HAP-1 (cell line): ENCODE results near the gene SLC2A9.
"Not testable (repeated sequence)": the region's sequence is repeated elsewhere in the genome, so short reads cannot be mapped to it uniquely, and the experiment has no call there.

Experiments
- DNase-seq, 2 experiments: peaks; one replicate each; pipeline ENCODE4 v3.0.0-alpha.2; 2016 to 2020; ENCODE audit warnings: low spot score in 2 of 2
- H3K27me3 ChIP-seq: fragments of 250-450 bp; sonication (Bioruptor Pico); 2 replicates; pipeline ENCODE4 v1.5.1; 2020; ENCODE audit warnings: low read depth, mild to moderate bottlenecking, moderate library complexity
- H3K36me3 ChIP-seq: fragments of 250-450 bp; sonication (Bioruptor Pico); replicated peaks from 2 replicates; pipeline ENCODE4 v1.5.1; 2020; ENCODE audit warnings: mild to moderate bottlenecking
- H3K4me1 ChIP-seq: fragments of 250-450 bp; sonication (Bioruptor Pico); 2 replicates; pipeline ENCODE4 v1.5.1; 2020; ENCODE audit warnings: mild to moderate bottlenecking
- H3K4me3 ChIP-seq: fragments of 250-450 bp; sonication (Bioruptor Pico); 2 replicates; pipeline ENCODE4 v1.5.1; 2020; ENCODE audit warnings: mild to moderate bottlenecking, moderate library complexity
- H3K9me3 ChIP-seq: fragments of 250-450 bp; sonication (Bioruptor Pico); 2 replicates; pipeline ENCODE4 v1.5.1; 2020; ENCODE audit warnings: mild to moderate bottlenecking, moderate library complexity
- in situ Hi-C: fragments of 300-500 bp; cut with MboI; formaldehyde crosslinking; loops from 3 replicates; pipeline ENCODE4 v1.14.3; 2020; ENCODE audit warnings: low sequenced_read_pairs, inconsistent platforms, mixed read lengths

The SLC2A9 gene

GRCh38 chr4:9924750-9925149 lies 96.5 kb downstream of the SLC2A9 start:
- Histone ChIP-seq H3K36me3 (no peaks in the 10 kb centered on the region), H3K9me3 (no peaks in the 10 kb centered on the region), H3K4me3 (no peak overlapping the region), H3K4me1 (no peaks in the 10 kb centered on the region), H3K27me3 (no peaks in the 10 kb centered on the region; the same call in 1 of the 2 replicates)
- in situ Hi-C loops = no loop called here
- no peak for DNase-seq

GRCh38 chr4:9923195-9923812 lies 98.0 kb downstream of the SLC2A9 start:
- Histone ChIP-seq H3K27me3 (no peaks in the 10 kb centered on the region), H3K4me1 (no peaks in the 10 kb centered on the region), H3K36me3 (no peaks in the 10 kb centered on the region), H3K9me3 (no peaks in the 10 kb centered on the region), H3K4me3 (no peak overlapping the region)
- DNase-seq = no peak
- in situ Hi-C loops = no loop called here

GRCh38 chr4:9921326-9921725 lies 100.0 kb downstream of the SLC2A9 start:
- in situ Hi-C loops = no loop called here
- H3K36me3 ChIP-seq = no peaks in the 10 kb centered on the region
- DNase-seq = no peak

DNA sequence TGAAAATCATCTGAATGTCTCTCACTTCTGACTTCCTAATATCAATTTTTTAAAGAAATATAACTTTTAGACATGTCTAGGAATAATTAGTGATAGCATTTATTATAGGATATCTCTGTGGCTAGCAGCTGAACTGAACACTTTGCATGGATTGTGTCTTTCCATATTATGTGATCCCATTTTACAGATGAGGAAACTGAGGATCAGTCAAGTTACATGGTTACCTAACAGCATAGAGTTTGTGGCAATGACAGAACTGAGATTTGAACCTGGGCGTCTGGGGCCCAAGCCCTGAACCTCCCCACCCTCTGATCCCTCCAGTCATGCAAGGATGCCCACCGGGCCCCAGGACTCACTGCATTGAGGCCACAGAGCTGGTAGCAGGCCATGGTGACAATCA lies 101.3 kb downstream of the SLC2A9 start:
- H3K4me3 ChIP-seq = no peak overlapping the region
- H3K9me3 ChIP-seq = no peaks in the 10 kb centered on the region
- H3K36me3 ChIP-seq = no peaks in the 10 kb centered on the region
- H3K4me1 ChIP-seq = no peaks in the 10 kb centered on the region
- no peak for DNase-seq
- in situ Hi-C loops = no loop called here
- H3K27me3 ChIP-seq = no peaks in the 10 kb centered on the region

More at GRCh38 chr4:9921326-9921725, 100.0 kb downstream of the SLC2A9 start:
- Histone ChIP-seq H3K4me3 (no peak overlapping the region), H3K27me3 (no peaks in the 10 kb centered on the region), H3K4me1 (no peaks in the 10 kb centered on the region), H3K9me3 (no peaks in the 10 kb centered on the region)

DNA sequence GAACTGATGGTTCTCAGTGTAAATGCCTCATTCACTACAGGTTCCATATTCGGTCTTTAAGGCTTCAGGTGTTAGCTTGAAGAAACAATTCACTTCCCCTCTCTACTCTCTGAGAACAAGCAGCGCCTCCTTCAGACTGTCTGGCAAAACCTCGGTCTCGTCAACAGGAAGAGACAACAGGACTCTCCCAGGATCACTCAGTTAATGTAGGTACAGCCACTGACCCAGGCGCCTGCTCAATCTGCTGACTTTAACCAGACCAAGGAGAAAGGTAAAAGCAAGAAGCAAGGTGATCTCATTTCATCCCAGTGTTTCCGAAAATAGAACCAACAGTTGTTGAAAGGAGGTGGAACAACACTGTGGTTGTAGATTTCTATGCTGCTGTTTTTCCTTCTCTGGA lies 102.2 kb downstream of the SLC2A9 start:
- Histone ChIP-seq H3K36me3 (no peaks in the 10 kb centered on the region), H3K27me3 (no peaks in the 10 kb centered on the region), H3K4me1 (no peaks in the 10 kb centered on the region), H3K9me3 (no peaks in the 10 kb centered on the region), H3K4me3 (no peak overlapping the region)
- in situ Hi-C loops = no loop called here
- DNase-seq = no peak

- H3K36me3 ChIP-seq = no peaks in the 10 kb centered on the region
- no peak overlapping the region for H3K4me3 ChIP-seq
- no peaks in the 10 kb centered on the region for H3K9me3 ChIP-seq
- DNase-seq = no peak
- H3K27me3 ChIP-seq = no peaks in the 10 kb centered on the region
- in situ Hi-C loops = no loop called here
- no peaks in the 10 kb centered on the region for H3K4me1 ChIP-seq
Observed at GRCh38 chr4:9918484-9918883, 102.8 kb downstream of the SLC2A9 start.

GRCh38 chr4:9916937-9917336 lies 104.4 kb downstream of the SLC2A9 start:
- Histone ChIP-seq H3K27me3 (no peaks in the 10 kb centered on the region), H3K9me3 (no peaks in the 10 kb centered on the region), H3K4me1 (no peaks in the 10 kb centered on the region), H3K36me3 (no peaks in the 10 kb centered on the region), H3K4me3 (no peak overlapping the region)
- DNase-seq = no peak
- in situ Hi-C loops = no loop called here

DNA sequence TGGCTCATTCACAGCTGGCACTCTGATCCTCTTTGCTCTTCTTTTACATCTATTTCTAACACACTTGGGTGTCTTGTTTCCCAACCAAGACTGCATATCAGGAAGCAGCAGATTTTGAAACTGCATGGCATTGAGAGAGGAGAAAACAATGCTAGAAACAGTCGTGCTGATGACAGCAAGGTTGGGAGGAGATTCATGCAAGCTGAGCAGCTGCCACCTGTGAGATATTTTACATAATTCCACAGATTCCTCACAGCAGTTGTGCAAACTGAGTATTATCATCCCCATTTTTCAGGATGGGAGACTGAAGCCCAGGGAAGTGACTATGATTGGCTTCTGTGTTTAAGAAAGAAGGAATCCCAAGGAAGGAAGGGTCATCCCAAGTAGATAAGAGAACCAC lies 105.0 kb downstream of the SLC2A9 start:
- Histone ChIP-seq H3K9me3 (no peaks in the 10 kb centered on the region), H3K36me3 (no peaks in the 10 kb centered on the region), H3K27me3 (no peaks in the 10 kb centered on the region), H3K4me3 (no peak overlapping the region), H3K4me1 (no peaks in the 10 kb centered on the region)
- no peak for DNase-seq
- in situ Hi-C loops = no loop called here

DNA sequence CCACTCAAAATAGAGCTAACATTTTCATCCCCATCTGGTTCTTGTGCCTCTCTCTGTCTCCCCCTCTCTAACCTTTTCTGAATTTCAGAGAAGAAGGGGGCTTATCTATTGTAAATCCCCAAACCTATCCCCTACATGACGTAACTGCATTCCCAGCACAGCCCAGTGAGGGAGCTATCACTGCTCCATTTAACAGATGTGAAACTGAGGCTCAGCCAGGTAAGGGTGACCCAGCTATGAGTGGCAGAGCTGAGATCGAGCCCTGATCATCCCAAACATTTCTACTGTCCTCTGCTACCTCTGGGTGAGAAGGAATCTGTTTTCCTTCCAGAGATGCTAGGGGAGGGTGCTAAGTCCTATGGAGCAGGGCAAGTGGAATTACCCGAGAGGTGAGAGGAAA lies 107.5 kb downstream of the SLC2A9 start:
- in situ Hi-C loops = no loop called here
- Histone ChIP-seq H3K4me1 (no peaks in the 10 kb centered on the region), H3K36me3 (no peaks in the 10 kb centered on the region), H3K9me3 (no peaks in the 10 kb centered on the region), H3K4me3 (no peak overlapping the region), H3K27me3 (no peaks in the 10 kb centered on the region)
- no peak for DNase-seq

GRCh38 chr4:9906996-9907395 lies 114.3 kb downstream of the SLC2A9 start:
- Histone ChIP-seq H3K4me3 (no peak overlapping the region), H3K4me1 (no peaks in the 10 kb centered on the region), H3K9me3 (no peaks in the 10 kb centered on the region), H3K27me3 (no peaks in the 10 kb centered on the region), H3K36me3 (no peaks in the 10 kb centered on the region)
- in situ Hi-C loops = no loop called here
- DNase-seq = no peak

- in situ Hi-C loops = no loop called here
- no peaks in the 10 kb centered on the region for H3K36me3 ChIP-seq
- H3K9me3 ChIP-seq = no peaks in the 10 kb centered on the region
- H3K4me1 ChIP-seq = no peaks in the 10 kb centered on the region
- no peaks in the 10 kb centered on the region for H3K27me3 ChIP-seq
- H3K4me3 ChIP-seq = no peak overlapping the region
- DNase-seq = no peak
Observed at GRCh38 chr4:9904976-9905587, 116.2 kb downstream of the SLC2A9 start.

DNA sequence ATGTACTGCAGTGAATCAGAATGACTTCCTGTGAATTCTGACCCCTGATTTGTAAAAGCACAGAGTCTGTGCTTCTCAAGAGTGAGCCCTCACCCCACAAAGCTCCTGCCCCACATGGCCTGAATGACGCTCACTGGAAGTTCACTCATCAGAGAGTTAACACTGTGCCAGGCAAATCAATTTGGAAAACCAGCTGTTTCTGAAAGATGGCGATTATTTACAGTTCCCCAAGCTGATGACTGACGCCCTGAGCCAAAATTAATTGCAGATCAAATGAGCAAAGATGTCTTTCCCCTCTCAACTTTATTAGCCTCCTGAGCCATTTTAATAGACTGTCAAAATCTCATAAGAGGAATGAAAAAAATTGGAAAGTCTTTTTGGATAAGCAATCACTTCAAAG lies 118.0 kb downstream of the SLC2A9 start:
- H3K9me3 ChIP-seq = no peaks in the 10 kb centered on the region
- no peaks in the 10 kb centered on the region for H3K4me1 ChIP-seq
- no peaks in the 10 kb centered on the region for H3K27me3 ChIP-seq
- in situ Hi-C loops = no loop called here
- H3K4me3 ChIP-seq = no peak overlapping the region
- no peaks in the 10 kb centered on the region for H3K36me3 ChIP-seq
- no peak for DNase-seq

GRCh38 chr4:9901257-9901656 lies 120.0 kb downstream of the SLC2A9 start:
- Histone ChIP-seq H3K4me1 (no peaks in the 10 kb centered on the region), H3K36me3 (no peaks in the 10 kb centered on the region), H3K9me3 (no peaks in the 10 kb centered on the region), H3K4me3 (no peak overlapping the region), H3K27me3 (no peaks in the 10 kb centered on the region)
- in situ Hi-C loops = no loop called here
- DNase-seq = no peak

DNA sequence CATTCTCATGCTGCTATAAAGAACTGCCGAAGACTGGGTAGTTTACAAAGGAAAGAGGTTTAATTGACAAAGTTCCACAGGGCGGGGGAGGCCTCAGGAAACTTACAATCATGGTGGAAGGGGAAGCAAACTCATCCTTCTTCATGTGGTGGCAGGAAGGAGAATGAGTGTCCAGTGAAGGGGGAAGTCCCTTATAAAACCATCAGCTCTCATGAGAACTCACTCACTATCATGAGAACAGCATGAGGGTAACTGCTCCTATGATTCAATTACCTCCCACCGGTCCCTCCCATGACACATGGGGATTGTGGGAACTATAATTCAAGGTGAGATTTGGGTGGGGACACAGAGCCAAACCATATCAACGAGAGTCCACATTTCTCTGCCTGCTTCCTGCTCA lies 120.7 kb downstream of the SLC2A9 start:
- H3K9me3 ChIP-seq, H3K4me1 ChIP-seq: not testable (repeated sequence)

More for the DNA sequence above, 120.7 kb downstream of the SLC2A9 start:
- DNase-seq, H3K27me3 ChIP-seq, H3K36me3 ChIP-seq, H3K4me3 ChIP-seq, in situ Hi-C loops: not testable (repeated sequence)
